Upper lobe of right lung (tissue), 1 donor: ENCODE results near the gene TRIM28. TPM values are rescaled to one million over a fixed set of nuclear protein-coding genes. Genes with fewer than 3 reads are reported as not detected.
A peak's percentile ranks its signal among the peaks of the same experiment; 100 is the strongest.

Experiments used
- ATAC-seq: fragments of 200-7000 bp; cut with Tn5 transposase; one replicate; pipeline ENCODE4 v1.9.1; 2020; ENCODE audit warnings: mild to moderate bottlenecking, moderate library complexity
- DNase-seq: peaks from one replicate; pipeline ENCODE4 v3.0.0-alpha.2; 2020
- H3K27ac ChIP-seq: fragments of 200-600 bp; one replicate; pipeline ENCODE4 v1.8.0; 2022
- H3K27me3 ChIP-seq: fragments of 200-600 bp; one replicate; pipeline ENCODE4 v1.8.0; 2022; ENCODE audit warnings: mild to moderate bottlenecking
- H3K36me3 ChIP-seq: fragments of 200-600 bp; one replicate; pipeline ENCODE4 v1.8.0; 2022
- H3K4me1 ChIP-seq: fragments of 200-600 bp; one replicate; pipeline ENCODE4 v1.8.0; 2022
- H3K4me3 ChIP-seq: fragments of 200-600 bp; one replicate; pipeline ENCODE4 v1.8.0; 2022; ENCODE audit warnings: mild to moderate bottlenecking
- H3K9me3 ChIP-seq: fragments of 200-600 bp; one replicate; pipeline ENCODE4 v1.8.0; 2022
- CTCF ChIP-seq: fragments of 200-600 bp; IDR thresholded peaks from one replicate; pipeline ENCODE4 v1.8.0; 2022; ENCODE audit warnings: antibody characterized with exemption
- intact Hi-C: fragments of 100-400 bp; cut with DNase I; formaldehyde crosslinking; loops from one replicate; pipeline ENCODE4 v1.11.0; 2022
- total RNA-seq: library from RNA; stranded (reverse); fragmentation: NEBNext Ultra II Directional; extraction: Animal tissue kit (Norgen Biotek cat#: 25700); gene quantifications from one replicate; pipeline ENCODE4 v1.2.1, GENCODE V29; 2021
- donor health status: DM: no; HTN: yes; CAD: no; lungs with severe emphysema.

TRIM28 gene
- total RNA-seq, 1 donor from 2014 or later, result 199 TPM

- DNase-seq (peak; percentile 45), ATAC-seq (no peak)
- Histone ChIP-seq H3K4me1 (peaks cover 15% of the 10 kb centered on the region), H3K9me3 (no peaks in the 10 kb centered on the region), H3K27ac (no peak overlapping the region), H3K36me3 (peaks cover 23% of the 10 kb centered on the region), H3K4me3 (no peak overlapping the region), H3K27me3 (no peaks in the 10 kb centered on the region)
- TF ChIP-seq CTCF, result no peak
- intact Hi-C loops, result no loop called here
Measured at GRCh38 chr19:58569191-58569942, 25.5 kb downstream of the TRIM28 start.

GRCh38 chr19:58569943-58570670 is 26.2 kb downstream of the TRIM28 start:
- no peaks in the 10 kb centered on the region for H3K9me3 ChIP-seq
- H3K36me3 ChIP-seq, result peaks cover 23% of the 10 kb centered on the region
- H3K4me3 ChIP-seq, result no peak overlapping the region
- intact Hi-C loops, result no loop called here
- DNase-seq (peak; percentile 57), ATAC-seq (no peak)
- TF ChIP-seq CTCF, result no peak
- no peaks in the 10 kb centered on the region for H3K27me3 ChIP-seq
- peaks cover 18% of the 10 kb centered on the region for H3K4me1 ChIP-seq
- H3K27ac ChIP-seq, result no peak overlapping the region

GRCh38 chr19:58570770-58571574 is 27.1 kb downstream of the TRIM28 start:
- TF ChIP-seq CTCF, result no peak
- Histone ChIP-seq H3K4me1 (peaks cover 18% of the 10 kb centered on the region), H3K36me3 (peaks cover 23% of the 10 kb centered on the region), H3K9me3 (no peaks in the 10 kb centered on the region), H3K27ac (no peak overlapping the region), H3K27me3 (no peaks in the 10 kb centered on the region), H3K4me3 (no peak overlapping the region)
- intact Hi-C loops, result no loop called here
- ATAC-seq, result no peak
- peak; percentile 63 for DNase-seq

- intact Hi-C loops, result no loop called here
- peak; percentile 41 for DNase-seq
- H3K9me3 ChIP-seq, result no peaks in the 10 kb centered on the region
Measured at GRCh38 chr19:58571575-58571947, 27.7 kb downstream of the TRIM28 start.

More at GRCh38 chr19:58571575-58571947, 27.7 kb downstream of the TRIM28 start:
- Histone ChIP-seq H3K4me3 (no peak overlapping the region), H3K27me3 (no peaks in the 10 kb centered on the region), H3K4me1 (peaks cover 18% of the 10 kb centered on the region), H3K27ac (no peak overlapping the region), H3K36me3 (peaks cover 23% of the 10 kb centered on the region)
- no peak for ATAC-seq
- no peak for TF ChIP-seq CTCF
